Stimulated activated CD4-positive, alpha-beta T cell treated with anti-CD3 and anti-CD28 coated beads, Interleukin-4, amount 100 ng/mL, for 24 hours (primary cell): ENCODE results near the gene GSTA2.
"Not testable (repeated sequence)": the region's sequence is repeated elsewhere in the genome, so short reads cannot be mapped to it uniquely, and the experiment has no call there.

Source experiments
- DNase-seq: peaks from one replicate; pipeline ENCODE4 v3.0.0-alpha.2; 2020

The GSTA2 gene

GRCh38 chr6:52763322-52763916 lies at the start of gene GSTA2:
GSTA2 (minus strand) TSS chr6:52763475; CDS start chr6:52757947, 5,528 bp downstream.
- not testable (repeated sequence) for DNase-seq

DNA sequence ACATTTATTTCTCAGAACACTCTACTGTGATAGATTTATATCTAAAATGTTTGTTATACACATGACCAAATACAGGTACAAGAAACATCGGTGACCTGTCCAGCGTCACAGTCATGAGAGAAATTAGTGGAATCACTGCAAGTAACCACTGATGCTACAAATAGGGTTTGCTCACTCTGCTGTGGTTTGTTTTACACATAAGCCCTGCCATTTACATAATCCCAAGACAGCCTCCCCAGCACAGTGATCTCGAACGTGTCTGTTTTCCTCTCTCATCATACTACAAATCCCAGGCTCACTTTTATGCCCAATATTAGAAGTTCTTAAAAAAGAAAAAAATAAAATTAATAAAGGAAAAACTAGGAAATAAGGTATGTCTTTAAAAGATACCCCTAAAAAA lies 46.5 kb upstream of the GSTA2 start:
- DNase-seq: not testable (repeated sequence)

- DNase-seq: no peak
These were observed 45.4 kb upstream of the GSTA2 start for GRCh38 chr6:52808660-52809059.

DNA sequence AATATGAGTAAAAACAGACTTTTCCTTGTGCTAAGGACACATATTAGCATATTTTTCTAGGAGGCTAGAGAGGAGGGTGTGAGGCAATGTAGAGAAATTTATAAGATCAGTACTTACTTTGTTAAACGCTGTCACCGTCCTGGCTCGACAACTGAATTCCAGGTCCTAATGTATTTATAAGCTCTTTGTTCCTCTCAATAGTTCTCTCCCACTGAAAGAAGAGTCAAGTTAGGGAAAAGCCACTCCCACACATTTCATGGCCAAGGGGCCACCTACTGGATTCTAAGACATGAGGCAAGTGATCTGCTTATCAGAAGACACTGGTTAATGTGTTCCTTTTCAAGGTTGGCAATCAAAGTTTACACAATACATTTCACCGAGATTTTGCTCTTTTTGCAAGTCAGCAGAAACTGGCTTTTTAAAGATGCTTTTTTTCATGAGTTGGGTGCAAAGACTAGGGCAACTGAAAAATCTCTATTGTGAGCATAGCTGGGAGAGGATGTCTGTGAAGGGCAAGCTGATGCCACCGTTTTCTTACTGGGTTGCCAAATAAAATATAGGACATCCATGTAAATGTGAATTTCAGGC lies 40.5 kb upstream of the GSTA2 start, which contains the start of gene GSTA1:
Gene GSTA1, minus strand, starts transcription at position 149 of the 588 bp plus-strand sequence. CDS start 4,549 bp downstream, outside the sequence.
- not testable (repeated sequence) for DNase-seq

GRCh38 chr6:52802806-52803205 lies 39.5 kb upstream of the GSTA2 start:
- no peak for DNase-seq

DNA sequence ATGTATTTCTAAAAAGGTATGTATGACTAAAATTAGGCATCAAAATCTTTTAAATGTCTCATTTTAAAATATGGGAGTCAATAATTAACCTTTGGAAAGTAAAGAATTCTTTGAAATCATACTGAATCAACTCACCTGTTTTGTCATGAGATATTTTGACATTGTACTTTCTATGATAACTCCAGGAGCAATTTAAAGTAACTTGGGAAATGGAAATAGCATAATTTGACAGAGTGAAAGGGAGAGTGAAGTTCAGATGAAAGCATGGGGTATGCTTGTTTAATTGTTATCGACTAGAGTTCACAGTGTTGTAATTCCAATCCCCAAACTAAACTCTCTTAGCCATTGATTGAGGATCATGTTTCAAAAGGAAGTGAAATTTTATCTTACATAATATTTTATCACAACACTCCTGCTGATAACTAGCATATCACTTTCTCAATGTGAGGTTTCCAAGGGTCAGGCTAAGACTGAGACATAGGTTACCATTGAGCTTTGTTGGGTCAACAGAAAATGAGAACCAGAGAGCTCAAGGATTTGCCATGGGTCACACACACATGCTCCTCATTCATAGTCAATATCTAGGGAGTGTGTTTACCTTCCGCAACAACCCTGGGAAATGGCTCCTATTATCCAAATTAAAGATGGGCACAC lies 38.0 kb upstream of the GSTA2 start:
- no peak for DNase-seq

- DNase-seq: not testable (repeated sequence)
These were observed 36.0 kb upstream of the GSTA2 start for GRCh38 chr6:52799272-52799671.

- not testable (repeated sequence) for DNase-seq
These were observed 31.1 kb upstream of the GSTA2 start for GRCh38 chr6:52794366-52794765.

DNA sequence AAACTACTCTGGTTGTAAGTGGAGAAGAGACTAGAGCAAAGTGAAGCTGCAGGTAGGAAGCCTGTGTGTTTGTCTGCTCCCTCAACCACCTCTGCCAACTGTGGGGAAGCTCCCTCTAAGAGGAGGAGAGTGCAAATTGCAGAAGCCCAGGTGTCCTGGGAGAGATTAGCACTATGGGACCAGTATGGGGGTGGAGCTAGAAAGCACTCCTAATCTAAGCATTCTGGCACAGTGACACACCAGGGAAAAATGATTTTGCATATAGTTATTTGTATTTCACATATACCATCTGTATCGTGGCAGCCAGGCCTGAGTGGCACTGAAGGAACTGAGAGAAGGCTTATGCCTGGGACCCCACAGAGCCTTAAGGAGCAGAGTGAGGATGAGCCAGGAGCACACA lies 27.6 kb upstream of the GSTA2 start:
- no peak for DNase-seq

- not testable (repeated sequence) for DNase-seq
These were observed 26.4 kb upstream of the GSTA2 start for GRCh38 chr6:52789658-52790057.

GRCh38 chr6:52788478-52788877 lies 25.2 kb upstream of the GSTA2 start:
- DNase-seq: no peak

DNA sequence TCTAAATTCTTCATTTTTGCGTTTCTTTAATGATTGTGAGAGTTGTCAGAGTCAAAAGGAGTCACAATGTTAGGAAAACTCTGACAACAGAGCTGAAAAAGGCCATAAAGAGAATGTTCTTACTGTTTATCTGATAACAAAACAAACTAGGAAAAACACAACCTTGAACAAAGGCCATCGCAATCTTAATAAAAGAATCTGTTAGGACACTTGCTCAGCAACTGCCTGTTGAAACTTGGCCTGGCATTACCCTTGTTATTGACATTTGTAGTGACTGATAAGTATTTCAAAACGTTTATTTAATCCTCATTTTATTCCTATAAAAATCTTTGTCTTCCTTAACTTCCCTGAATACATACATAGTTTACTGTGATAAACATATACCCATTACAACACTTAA lies 24.6 kb upstream of the GSTA2 start:
- no peak for DNase-seq

- DNase-seq: no peak
These were observed 23.1 kb upstream of the GSTA2 start for GRCh38 chr6:52786249-52786956.

- not testable (repeated sequence) for DNase-seq
These were observed 19.5 kb upstream of the GSTA2 start for GRCh38 chr6:52782696-52783274.

- DNase-seq: not testable (repeated sequence)
These were observed 18.9 kb upstream of the GSTA2 start for GRCh38 chr6:52782209-52782608.

DNA sequence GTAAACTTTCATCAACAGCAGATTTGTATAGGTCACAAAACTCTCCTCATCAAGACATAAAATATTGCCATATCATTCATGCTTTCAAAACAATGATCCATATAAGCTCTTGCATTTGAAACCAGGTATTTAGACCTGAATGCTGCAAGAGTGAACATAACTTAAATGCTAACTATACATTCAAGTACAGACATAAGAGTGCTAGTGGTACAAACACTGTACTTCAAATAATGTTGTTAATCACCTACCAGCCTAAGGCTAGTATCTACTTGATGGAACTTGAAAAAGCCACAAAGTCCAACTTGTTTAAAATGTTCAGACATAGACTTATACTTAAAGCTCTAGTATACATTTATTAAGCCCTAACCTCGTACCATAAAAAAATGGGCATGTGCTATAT lies 16.0 kb upstream of the GSTA2 start:
- DNase-seq: no peak

DNA sequence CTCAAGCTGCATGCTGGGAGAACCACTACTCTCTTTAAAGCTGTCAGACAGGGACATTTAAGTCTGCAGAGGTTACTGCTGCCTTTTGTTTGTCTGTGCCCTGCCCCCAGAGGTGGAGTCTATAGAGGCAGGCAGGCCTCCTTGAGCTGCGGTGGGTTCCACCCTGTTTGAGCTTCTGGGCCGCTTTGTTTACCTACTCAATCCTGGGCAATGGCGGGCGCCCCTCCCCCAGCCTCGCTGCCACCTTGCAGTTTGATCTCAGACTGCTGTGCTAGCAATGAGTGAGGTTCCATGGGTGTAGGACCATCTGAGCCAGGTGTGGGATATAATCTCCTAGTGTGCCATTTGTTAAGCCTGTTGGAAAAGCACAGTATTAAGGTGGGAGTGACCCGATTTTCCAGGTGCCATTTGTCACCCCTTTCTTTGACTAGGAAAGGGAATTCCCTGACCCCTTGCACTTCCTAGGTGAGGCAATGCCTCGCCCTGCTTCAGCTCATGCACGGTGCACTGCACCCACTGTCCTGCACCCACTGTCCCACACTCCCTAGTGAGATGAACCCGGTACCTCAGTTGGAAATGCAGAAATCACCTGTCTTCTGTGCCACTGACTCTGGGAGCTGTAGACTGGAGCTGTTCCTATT lies 13.6 kb upstream of the GSTA2 start:
- DNase-seq: not testable (repeated sequence)

DNA sequence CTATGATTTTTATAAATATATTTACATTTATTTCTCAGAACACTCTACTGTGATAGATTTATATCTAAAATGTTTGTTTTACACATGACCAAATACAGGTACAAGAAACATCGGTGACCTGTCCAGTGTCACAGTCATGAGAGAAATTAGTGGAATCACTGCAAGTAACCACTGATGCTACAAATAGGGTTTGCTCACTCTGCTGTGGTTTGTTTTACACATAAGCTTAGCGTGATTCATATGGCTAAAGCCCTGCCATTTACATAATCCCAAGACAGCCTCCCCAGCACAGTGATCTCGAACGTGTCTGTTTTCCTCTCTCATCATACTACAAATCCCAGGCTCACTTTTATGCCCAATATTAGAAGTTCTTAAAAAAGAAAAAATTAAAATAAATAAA lies 6.1 kb upstream of the GSTA2 start:
- DNase-seq: not testable (repeated sequence)

GRCh38 chr6:52767658-52768057 lies 4.4 kb upstream of the GSTA2 start:
- DNase-seq: not testable (repeated sequence)

GRCh38 chr6:52761673-52762491 lies 1.4 kb downstream of the GSTA2 start:
- not testable (repeated sequence) for DNase-seq

- no peak for DNase-seq
These were observed 3.0 kb downstream of the GSTA2 start for GRCh38 chr6:52760105-52760765.
